ENCODE data around the gene ZEB1.

The ZEB1 gene

GRCh38 chr10:31294558-31294957 is 24.5 kb upstream of the ZEB1 start:
- H3K4me1 ChIP-seq (ENCODE audit: insufficient read depth, low read length) = peaks cover 3% of the 10 kb centered on the region; the same call in 1 of the 2 replicates
- no peak overlapping the region for H3K4me3 ChIP-seq (ENCODE audit: low read length)
- no peak overlapping the region for H3K9ac ChIP-seq (ENCODE audit: low read depth, low read length)
- 85% methylated on average over 3 of the region's 3 CpGs for WGBS
- no peak overlapping the region for H3K27ac ChIP-seq (ENCODE audit: low read depth, low read length)
- H3K27me3 ChIP-seq (ENCODE audit: insufficient read depth, low read length) = no peaks in the 10 kb centered on the region
- no peaks in the 10 kb centered on the region for H3K36me3 ChIP-seq (ENCODE audit: insufficient read depth, low read length)
- no peaks in the 10 kb centered on the region for H3K9me3 ChIP-seq (ENCODE audit: insufficient read depth, low read depth, low read length)

DNA sequence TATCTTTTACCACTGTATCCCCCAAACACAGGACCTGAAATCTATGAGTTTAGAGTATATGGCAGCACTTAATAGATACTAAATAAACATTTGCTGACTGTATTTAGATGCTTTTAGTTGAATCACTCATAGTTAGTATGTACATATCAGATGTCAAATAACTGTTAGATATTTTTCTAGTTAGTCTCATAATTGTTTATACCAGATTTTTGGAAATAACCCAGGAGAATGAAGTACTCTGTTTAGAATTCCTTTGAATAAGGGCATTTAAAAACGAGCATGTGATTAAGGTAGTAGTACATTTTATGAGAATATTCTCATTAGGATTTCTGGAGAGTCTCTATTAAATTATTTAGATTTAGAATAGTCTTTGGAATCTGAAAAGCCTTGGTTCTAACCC is 22.3 kb upstream of the ZEB1 start:
- no peak overlapping the region for H3K27ac ChIP-seq (ENCODE audit: low read depth, low read length)
- no peak overlapping the region for H3K9ac ChIP-seq (ENCODE audit: low read depth, low read length)
- no peaks in the 10 kb centered on the region for H3K36me3 ChIP-seq (ENCODE audit: insufficient read depth, low read length)
- H3K27me3 ChIP-seq (ENCODE audit: insufficient read depth, low read length) = no peaks in the 10 kb centered on the region
- H3K4me3 ChIP-seq (ENCODE audit: low read length) = no peak overlapping the region
- WGBS = 100% methylated on average over 1 of the region's 1 CpG
- no peaks in the 10 kb centered on the region for H3K9me3 ChIP-seq (ENCODE audit: insufficient read depth, low read depth, low read length)
- peaks cover 3% of the 10 kb centered on the region; the same call in 1 of the 2 replicates for H3K4me1 ChIP-seq (ENCODE audit: insufficient read depth, low read length)

- 60% methylated on average over 1 of the region's 1 CpG for WGBS
- no peak overlapping the region for H3K27ac ChIP-seq (ENCODE audit: low read depth, low read length)
Observed at GRCh38 chr10:31299119-31299518, 19.9 kb upstream of the ZEB1 start.

DNA sequence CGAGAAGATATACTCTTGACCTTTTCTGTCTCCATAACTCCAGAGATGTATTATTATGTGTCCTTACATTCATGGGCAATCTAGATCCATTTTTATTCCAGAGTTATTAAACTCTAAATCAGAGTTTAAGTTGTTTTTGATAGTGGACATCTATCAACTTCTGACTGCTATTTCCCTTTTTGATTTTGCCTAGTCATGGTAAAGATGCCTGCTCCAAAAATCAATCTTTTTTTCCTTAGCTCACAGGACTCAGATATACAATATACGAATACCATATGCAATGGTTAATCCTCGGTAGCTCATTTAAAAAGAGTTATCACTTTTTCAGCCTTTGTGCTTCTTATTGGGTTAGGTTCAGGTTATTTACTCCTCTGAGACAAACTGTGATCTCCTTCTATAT is 15.8 kb upstream of the ZEB1 start:
- no peaks in the 10 kb centered on the region for H3K9me3 ChIP-seq (ENCODE audit: insufficient read depth, low read depth, low read length)
- H3K36me3 ChIP-seq (ENCODE audit: insufficient read depth, low read length) = no peaks in the 10 kb centered on the region
- WGBS = 95% methylated on average over 2 of the region's 3 CpGs
- H3K27me3 ChIP-seq (ENCODE audit: insufficient read depth, low read length) = no peaks in the 10 kb centered on the region
- H3K27ac ChIP-seq (ENCODE audit: low read depth, low read length) = no peak overlapping the region
- peaks cover 3% of the 10 kb centered on the region; the same call in 1 of the 2 replicates for H3K4me1 ChIP-seq (ENCODE audit: insufficient read depth, low read length)
- H3K9ac ChIP-seq (ENCODE audit: low read depth, low read length) = no peak overlapping the region
- no peak overlapping the region for H3K4me3 ChIP-seq (ENCODE audit: low read length)

More at GRCh38 chr10:31299119-31299518, 19.9 kb upstream of the ZEB1 start:
- Histone ChIP-seq H3K9me3 (ENCODE audit: insufficient read depth, low read depth, low read length) (no peaks in the 10 kb centered on the region), H3K36me3 (ENCODE audit: insufficient read depth, low read length) (no peaks in the 10 kb centered on the region), H3K4me1 (ENCODE audit: insufficient read depth, low read length) (peaks cover 3% of the 10 kb centered on the region; the same call in 1 of the 2 replicates), H3K27me3 (ENCODE audit: insufficient read depth, low read length) (no peaks in the 10 kb centered on the region), H3K4me3 (ENCODE audit: low read length) (no peak overlapping the region), H3K9ac (ENCODE audit: low read depth, low read length) (no peak overlapping the region)

GRCh38 chr10:31304291-31304970 is 14.6 kb upstream of the ZEB1 start:
- Histone ChIP-seq H3K36me3 (ENCODE audit: insufficient read depth, low read length) (no peaks in the 10 kb centered on the region), H3K4me1 (ENCODE audit: insufficient read depth, low read length) (no peaks in the 10 kb centered on the region), H3K9me3 (ENCODE audit: insufficient read depth, low read depth, low read length) (no peaks in the 10 kb centered on the region), H3K27ac (ENCODE audit: low read depth, low read length) (no peak overlapping the region), H3K27me3 (ENCODE audit: insufficient read depth, low read length) (no peaks in the 10 kb centered on the region), H3K4me3 (ENCODE audit: low read length) (no peak overlapping the region), H3K9ac (ENCODE audit: low read depth, low read length) (no peak overlapping the region)
- WGBS = 79% methylated on average over 5 of the region's 6 CpGs

GRCh38 chr10:31313396-31313795 is 5.6 kb upstream of the ZEB1 start:
- H3K9me3 ChIP-seq (ENCODE audit: insufficient read depth, low read depth, low read length) = no peaks in the 10 kb centered on the region
- no peaks in the 10 kb centered on the region for H3K36me3 ChIP-seq (ENCODE audit: insufficient read depth, low read length)
- H3K4me1 ChIP-seq (ENCODE audit: insufficient read depth, low read length) = no peaks in the 10 kb centered on the region
- WGBS = 90% methylated on average over 3 of the region's 3 CpGs
- no peak overlapping the region for H3K27ac ChIP-seq (ENCODE audit: low read depth, low read length)
- H3K9ac ChIP-seq (ENCODE audit: low read depth, low read length) = no peak overlapping the region
- H3K4me3 ChIP-seq (ENCODE audit: low read length) = no peak overlapping the region
- H3K27me3 ChIP-seq (ENCODE audit: insufficient read depth, low read length) = peaks cover 32% of the 10 kb centered on the region

GRCh38 chr10:31314256-31315150 is 4.5 kb upstream of the ZEB1 start:
- 92% methylated on average over 7 of the region's 8 CpGs for WGBS
- Histone ChIP-seq H3K4me1 (ENCODE audit: insufficient read depth, low read length) (no peaks in the 10 kb centered on the region), H3K4me3 (ENCODE audit: low read length) (no peak overlapping the region), H3K9ac (ENCODE audit: low read depth, low read length) (no peak overlapping the region), H3K27ac (ENCODE audit: low read depth, low read length) (no peak overlapping the region), H3K27me3 (ENCODE audit: insufficient read depth, low read length) (peaks cover 32% of the 10 kb centered on the region), H3K9me3 (ENCODE audit: insufficient read depth, low read depth, low read length) (no peaks in the 10 kb centered on the region), H3K36me3 (ENCODE audit: insufficient read depth, low read length) (no peaks in the 10 kb centered on the region)

DNA sequence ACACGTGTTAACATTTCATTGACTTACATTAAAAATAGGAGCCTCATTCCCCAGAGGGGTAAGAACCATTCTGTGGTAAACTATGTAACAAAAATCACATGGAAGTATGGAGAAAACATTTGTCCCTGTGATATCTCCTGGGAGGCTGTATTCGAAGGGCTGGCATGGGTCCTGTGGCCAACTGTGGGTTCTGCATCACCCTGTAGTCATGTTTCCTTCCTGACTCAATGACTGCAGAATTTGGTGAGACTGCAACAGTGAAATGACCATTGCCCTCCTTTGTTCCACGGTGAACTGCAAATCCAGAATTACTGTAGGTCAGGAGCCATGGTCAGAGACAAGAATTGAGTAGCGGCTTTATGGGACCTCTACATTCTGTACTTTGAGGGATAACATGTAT is 3.6 kb upstream of the ZEB1 start:
- no peaks in the 10 kb centered on the region for H3K9me3 ChIP-seq (ENCODE audit: insufficient read depth, low read depth, low read length)
- H3K27ac ChIP-seq (ENCODE audit: low read depth, low read length) = no peak overlapping the region
- no peaks in the 10 kb centered on the region for H3K36me3 ChIP-seq (ENCODE audit: insufficient read depth, low read length)
- H3K4me3 ChIP-seq (ENCODE audit: low read length) = no peak overlapping the region
- 89% methylated on average over 4 of the region's 4 CpGs for WGBS
- H3K9ac ChIP-seq (ENCODE audit: low read depth, low read length) = no peak overlapping the region
- H3K4me1 ChIP-seq (ENCODE audit: insufficient read depth, low read length) = no peaks in the 10 kb centered on the region
- H3K27me3 ChIP-seq (ENCODE audit: insufficient read depth, low read length) = peaks cover 38% of the 10 kb centered on the region

GRCh38 chr10:31317171-31317570 is 1.8 kb upstream of the ZEB1 start:
- no peak overlapping the region for H3K27ac ChIP-seq (ENCODE audit: low read depth, low read length)

DNA sequence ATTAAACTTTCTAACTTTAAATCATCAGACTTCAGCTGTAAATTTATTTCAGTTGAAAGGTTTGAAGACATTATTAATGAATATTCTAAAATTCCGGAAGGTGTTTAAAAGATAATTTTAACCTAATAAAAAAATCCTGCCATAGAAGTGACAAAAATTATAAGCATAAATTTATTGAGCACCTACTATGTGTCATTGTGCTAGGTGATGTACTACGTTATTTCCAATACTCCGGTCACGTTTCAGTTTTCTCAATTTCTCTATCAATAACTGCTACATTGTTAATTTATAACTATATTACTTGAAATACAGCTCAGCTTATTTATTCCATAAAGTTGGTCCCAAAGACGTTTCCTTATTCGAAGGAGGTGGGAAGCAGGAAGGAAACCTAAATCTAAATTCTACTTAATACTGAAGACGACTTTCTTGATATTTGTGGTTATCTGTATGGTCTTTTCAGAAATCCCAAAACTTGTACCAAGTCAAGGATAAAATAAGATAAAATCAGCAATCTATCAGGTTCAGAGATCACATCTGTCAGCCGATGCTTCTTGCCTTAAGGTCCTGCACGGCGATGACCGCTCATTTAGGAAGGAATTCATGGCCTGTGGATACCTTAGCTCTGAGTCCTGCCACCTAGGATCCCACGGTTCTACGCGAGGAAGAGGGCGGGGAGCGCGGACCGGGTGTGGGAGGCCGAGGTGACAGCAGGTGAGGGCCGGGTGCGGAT is 1.2 kb upstream of the ZEB1 start:
- Histone ChIP-seq H3K27ac (ENCODE audit: low read depth, low read length) (no peak overlapping the region), H3K9ac (ENCODE audit: low read depth, low read length) (no peak overlapping the region), H3K4me1 (ENCODE audit: insufficient read depth, low read length) (peaks cover 8% of the 10 kb centered on the region; the same call in 1 of the 2 replicates), H3K4me3 (ENCODE audit: low read length) (peak overlapping the region; percentile 100), H3K9me3 (ENCODE audit: insufficient read depth, low read depth, low read length) (no peaks in the 10 kb centered on the region), H3K36me3 (ENCODE audit: insufficient read depth, low read length) (no peaks in the 10 kb centered on the region), H3K27me3 (ENCODE audit: insufficient read depth, low read length) (peaks cover 62% of the 10 kb centered on the region)
- WGBS = 4% methylated on average over 14 of the region's 21 CpGs

More at GRCh38 chr10:31317171-31317570, 1.8 kb upstream of the ZEB1 start:
- peaks cover 8% of the 10 kb centered on the region; the same call in 1 of the 2 replicates for H3K4me1 ChIP-seq (ENCODE audit: insufficient read depth, low read length)
- peaks cover 55% of the 10 kb centered on the region for H3K27me3 ChIP-seq (ENCODE audit: insufficient read depth, low read length)
- WGBS = 96% methylated on average over 5 of the region's 5 CpGs
- H3K9ac ChIP-seq (ENCODE audit: low read depth, low read length) = no peak overlapping the region
- H3K4me3 ChIP-seq (ENCODE audit: low read length) = no peak overlapping the region
- no peaks in the 10 kb centered on the region for H3K36me3 ChIP-seq (ENCODE audit: insufficient read depth, low read length)
- H3K9me3 ChIP-seq (ENCODE audit: insufficient read depth, low read depth, low read length) = no peaks in the 10 kb centered on the region

All from HUES64 (cell line).